Stimulated activated CD8-positive, alpha-beta memory T cell treated with anti-CD3 and anti-CD28 coated beads, Interleukin-4, amount 100 ng/mL, for 1 hour (primary cell): ENCODE measurements around the gene TLCD2.
"Not testable (repeated sequence)": the region's sequence is repeated elsewhere in the genome, so short reads cannot be mapped to it uniquely, and the experiment has no call there.

Experiments used
- DNase-seq, 2 donors: peaks; one replicate each; pipeline ENCODE4 v3.0.0-alpha.2; 2020; ENCODE audit warnings: low read depth in 2 of 2, low spot score in 1 of 2

TLCD2 gene

GRCh38 chr17:1709971-1710806, at the start of gene TLCD2:
Gene TLCD2 (minus strand): TSS chr17:1710377. CDS start chr17:1710242, 135 bp downstream.
- no peak for DNase-seq

GRCh38 chr17:1759529-1759928, 49.4 kb upstream of the TLCD2 start:
- DNase-seq, result no peak

DNA sequence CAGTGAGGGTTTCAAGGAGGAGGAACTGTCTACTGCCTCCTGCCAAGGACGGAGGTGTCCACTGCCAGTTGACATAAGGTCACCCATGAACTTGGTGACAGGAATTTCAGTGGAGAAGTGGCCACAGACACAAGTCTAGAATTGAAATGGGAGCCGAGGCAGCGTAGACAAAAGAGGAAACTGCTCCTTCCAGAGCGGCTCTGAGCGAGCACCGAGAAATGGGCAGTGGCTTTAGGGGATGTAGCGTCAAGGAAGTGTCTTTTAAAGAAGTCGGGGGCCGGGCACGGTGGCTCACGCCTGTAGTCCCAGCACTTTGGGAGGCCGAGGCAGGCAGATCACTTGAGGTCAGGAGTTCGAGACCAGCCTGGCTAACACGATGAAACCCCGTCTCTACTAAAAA, 48.6 kb upstream of the TLCD2 start:
- no peak for DNase-seq

DNA sequence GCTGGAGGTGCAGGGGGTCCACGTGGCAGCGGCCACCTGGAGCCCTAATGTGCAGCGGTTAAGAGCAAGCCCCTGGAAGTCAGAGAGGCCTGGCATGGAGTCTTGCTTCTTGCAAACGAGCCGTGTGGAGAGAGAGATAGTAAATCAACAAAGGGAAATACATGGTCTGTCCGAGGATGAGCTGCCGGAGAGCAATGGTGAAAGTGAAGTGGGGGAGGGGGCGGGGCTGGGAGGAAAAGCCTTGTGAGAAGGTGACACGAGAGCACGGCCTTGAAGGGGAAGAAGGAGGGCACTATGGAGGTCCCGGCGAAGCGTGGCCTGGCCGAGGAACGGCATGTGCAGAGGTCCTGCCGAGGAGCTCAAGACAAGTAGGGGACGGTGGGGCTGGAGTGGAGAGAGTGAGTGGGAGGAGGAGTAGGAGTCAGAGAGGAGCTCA, 45.7 kb upstream of the TLCD2 start:
- no peak for DNase-seq

DNA sequence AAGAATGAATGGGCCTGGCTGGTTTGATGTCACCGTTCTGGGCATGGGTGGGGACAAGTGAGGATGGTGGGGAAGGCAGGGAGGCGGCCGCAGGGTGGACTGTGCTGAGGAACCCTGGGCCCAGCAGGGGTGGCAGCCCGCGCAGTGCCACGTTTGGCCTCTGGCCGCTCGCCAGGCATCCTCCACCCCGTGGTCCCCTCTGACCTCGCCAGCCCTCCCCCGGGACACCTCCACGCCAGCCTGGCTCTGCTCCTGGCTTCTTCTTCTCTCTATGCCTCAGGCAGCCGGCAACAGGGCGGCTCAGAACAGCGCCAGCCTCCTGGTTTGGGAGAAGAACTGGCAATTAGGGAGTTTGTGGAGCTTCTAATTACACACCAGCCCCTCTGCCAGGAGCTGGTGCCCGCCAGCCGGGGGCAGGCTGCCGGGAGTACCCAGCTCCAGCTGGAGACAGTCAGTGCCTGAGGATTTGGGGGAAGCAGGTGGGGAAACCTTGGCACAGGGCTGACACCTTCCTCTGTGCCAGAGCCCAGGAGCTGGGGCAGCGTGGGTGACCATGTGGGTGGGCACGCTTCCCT, 45.2 kb upstream of the TLCD2 start:
- DNase-seq, result no peak

DNA sequence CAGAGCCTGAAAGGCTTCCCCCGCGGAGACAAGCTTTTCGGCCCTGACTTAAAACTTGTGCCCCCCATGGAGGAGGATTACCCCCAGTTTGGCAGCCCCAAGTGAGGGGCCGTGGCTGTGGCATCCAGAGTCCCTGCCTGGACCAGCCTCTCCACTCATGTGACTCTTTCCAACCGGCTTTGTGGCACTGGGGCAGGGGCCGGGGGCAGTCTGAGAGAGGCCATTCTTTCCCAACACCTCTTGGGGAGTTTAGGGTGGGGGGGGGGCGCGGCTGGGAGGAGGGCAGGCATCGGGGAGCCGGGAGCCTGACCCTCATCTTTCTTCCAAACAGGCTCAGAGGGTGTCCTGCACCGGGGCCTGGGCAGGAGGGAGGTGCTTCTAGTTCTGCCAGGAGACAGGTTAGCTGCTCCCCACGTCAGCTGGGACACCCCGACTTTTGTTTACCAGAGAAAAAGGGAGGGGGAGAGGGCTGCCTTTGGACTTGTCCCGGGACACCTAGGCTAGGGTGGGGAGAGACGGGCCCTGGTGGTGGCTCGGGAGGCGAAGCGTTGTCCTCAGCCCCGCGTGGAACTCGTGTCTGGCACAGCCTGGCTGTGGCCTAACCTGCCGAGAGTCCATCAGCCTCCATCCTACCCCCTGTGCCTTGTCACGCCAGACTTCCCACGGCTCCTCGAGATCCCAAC, 44.4 kb upstream of the TLCD2 start:
- DNase-seq, result no peak

DNA sequence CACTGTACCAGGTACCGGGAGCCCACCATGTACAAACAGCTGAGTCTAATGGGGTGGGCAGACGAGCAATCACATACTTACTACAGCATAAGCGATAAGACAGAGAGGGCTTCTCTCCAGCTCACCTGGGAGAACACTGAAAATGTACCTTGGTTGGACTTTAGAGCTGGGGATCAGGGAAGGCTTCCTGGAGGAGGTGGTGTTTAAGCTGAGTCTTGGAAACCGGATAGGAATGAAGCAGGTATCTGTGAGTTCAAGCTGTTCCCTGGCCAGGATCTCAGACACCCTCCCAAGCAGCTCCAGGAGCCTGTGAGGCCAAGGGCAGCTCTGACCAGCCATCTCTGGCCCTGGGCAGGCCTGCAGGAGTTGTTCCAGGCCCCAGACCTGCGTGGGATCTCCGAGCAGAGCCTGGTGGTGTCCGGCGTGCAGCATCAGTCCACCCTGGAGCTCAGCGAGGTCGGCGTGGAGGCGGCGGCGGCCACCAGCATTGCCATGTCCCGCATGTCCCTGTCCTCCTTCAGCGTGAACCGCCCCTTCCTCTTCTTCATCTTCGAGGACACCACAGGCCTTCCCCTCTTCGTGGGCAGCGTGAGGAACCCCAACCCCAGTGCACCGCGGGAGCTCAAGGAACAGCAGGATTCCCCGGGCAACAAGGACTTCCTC, 43.7 kb upstream of the TLCD2 start:
- no peak for DNase-seq

DNA sequence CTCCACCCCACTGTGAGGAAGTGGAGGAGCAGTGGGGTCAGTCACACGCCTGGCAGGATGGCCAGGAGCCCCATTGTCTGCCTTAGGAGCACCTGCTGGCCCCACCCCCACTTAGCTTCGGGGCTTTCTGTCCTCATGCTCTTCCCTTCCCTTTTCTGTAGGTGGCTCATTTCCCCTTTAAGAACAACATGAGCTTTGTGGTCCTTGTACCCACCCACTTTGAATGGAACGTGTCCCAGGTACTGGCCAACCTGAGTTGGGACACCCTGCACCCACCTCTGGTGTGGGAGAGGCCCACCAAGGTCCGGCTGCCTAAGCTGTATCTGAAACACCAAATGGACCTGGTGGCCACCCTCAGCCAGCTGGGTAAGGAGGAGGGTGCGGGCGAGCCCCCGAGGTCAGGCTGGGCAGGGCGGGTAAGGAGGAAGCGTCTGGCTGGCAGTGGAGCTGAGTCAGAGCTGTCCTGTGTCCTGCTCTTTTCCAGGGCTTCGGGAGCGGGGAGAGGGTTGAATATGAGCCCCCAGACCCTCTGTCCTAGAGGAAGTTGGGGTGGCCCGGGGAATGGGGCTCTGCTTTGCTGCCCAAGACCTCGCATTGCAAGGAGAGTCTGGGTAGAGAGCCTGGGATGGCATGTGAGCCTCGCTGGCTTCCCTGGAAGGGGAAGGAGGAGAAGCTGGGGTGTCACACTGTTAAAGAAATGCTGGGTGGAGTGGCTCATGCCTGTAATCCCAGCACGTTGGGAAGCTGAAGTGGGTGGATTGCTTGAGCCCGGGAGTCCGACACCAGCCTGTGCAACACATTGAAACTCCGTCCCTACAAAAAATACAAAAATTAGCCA, 42.5 kb upstream of the TLCD2 start:
- DNase-seq, result no peak

GRCh38 chr17:1750628-1751027, 40.5 kb upstream of the TLCD2 start:
- no peak for DNase-seq

DNA sequence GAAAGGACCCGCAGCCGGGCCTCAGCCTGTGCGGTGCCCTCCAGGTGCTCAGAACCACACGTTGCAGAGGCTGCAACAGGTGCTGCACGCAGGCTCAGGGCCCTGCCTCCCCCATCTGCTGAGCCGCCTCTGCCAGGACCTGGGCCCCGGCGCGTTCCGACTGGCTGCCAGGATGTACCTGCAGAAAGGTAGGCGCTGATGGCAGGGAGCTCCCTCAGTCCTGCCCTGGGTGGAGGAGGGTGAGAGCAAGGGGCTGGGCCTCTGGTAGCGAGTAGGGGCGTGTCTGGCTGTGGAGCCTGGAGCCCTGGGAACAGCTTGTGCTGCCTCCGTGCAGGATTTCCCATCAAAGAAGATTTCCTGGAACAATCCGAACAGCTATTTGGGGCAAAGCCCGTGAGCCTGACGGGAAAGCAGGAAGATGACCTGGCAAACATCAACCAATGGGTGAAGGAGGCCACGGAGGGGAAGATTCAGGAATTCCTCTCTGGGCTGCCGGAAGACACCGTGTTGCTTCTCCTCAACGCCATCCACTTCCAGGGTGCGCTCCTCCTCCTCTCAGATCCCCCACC, 36.9 kb upstream of the TLCD2 start:
- no peak for DNase-seq

DNA sequence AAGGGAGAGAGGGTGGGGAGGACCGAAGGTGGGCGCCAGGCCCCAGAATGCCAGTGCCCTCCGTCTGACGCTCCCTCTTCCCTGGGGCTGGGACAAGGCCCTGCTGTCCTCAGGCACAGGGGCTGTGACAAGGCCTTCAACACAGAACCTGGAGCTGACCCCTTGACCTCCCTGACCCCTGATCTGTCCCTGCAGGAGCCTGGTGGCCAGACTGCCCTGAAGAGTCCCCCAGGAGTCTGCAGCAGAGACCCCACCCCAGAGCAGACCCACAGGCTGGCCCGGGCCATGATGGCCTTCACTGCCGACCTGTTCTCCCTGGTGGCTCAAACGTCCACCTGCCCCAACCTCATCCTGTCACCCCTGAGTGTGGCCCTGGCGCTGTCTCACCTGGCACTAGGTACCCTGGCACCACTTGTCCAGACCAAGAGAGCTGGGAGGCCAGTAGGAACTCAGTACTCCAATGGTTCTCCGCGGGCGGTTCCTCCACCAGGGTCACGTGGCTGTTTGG, 35.4 kb upstream of the TLCD2 start:
- DNase-seq, result no peak

DNA sequence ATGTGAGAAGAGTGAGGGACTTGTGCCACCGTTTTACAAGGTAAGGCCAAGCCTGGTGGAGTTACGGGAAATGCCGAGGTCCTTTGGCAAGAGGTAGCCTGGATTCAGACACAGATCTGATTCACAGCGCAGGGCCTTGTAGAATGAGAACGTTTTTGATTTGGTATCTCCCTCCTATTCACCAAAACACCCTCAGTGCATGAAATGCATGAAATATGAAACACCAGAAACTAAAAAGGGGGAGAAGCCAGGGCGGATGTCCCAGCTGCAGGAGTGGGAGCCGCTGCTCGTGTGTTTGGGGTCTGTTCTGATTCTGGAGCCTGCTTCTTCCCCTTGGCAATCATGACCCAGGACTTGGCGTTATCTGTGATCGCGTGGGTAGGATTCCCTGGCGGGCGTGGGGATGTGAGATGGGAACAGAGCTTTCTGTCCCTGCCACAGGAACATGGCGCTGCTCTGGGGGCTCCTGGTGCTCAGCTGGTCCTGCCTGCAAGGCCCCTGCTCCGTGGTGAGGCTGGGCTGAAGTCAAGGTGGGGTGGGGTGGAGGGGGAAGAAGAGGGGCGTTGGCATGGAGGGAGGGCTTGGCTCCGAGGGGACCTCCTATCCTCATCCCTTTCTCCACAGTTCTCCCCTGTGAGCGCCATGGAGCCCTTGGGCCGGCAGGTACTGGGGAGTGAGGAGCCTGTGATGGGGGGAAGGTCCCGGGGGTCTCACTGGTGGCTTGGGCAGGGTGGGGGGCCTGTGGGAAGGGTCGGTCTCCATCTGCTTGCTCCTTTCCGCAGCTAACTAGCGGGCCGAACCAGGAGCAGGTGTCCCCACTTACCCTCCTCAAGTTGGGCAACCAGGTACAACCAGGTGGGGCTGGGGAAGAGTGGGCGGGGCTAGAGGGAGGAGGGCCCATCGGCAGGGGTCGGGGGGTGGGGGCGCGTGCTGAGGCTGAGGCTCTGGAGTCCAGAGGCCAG, 34.7 kb upstream of the TLCD2 start:
- DNase-seq, result no peak

GRCh38 chr17:1743088-1743439, 32.9 kb upstream of the TLCD2 start:
- DNase-seq, result no peak

DNA sequence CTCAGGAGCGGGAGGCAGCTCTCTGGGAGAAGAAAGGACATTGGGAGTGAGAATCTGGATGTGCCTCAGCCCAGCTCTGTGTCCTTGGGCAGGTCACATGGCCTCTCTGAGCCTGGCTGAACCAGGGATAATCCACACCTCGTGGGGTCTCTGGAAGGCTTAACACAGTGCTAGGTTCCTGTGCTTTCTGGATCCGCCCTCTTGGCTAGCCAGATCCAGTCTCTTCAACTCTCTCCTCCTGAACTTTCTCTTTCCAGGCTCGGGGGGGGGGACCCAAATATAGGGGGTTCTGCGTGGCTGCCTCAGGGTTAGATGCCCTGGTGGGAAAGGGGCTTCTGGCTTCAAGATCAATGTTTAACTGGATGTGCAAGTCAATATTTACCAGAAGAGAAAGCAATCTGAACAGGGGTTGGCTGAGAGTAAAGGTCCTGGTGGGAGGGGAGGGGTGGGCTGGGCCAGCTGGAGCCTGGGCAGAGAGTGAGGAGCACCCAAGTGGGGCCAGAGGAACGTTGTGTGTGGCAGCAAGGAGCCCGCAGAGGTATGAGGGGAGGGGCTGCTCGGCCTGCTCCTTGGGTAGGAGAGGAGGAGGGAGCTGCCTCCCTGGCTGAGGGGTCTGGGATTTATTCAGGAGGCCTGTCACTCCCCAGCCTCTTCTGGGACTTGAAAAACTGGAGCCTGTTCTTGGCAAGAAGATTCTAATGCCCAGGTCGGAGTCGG, 32.4 kb upstream of the TLCD2 start, which contains the start of gene SERPINF2:
Gene SERPINF2, plus strand, starts transcription at position 501 of the 717 bp plus-strand sequence. CDS start 2,125 bp downstream, outside the sequence.
- DNase-seq, result no peak

GRCh38 chr17:1741899-1742298, 31.7 kb upstream of the TLCD2 start:
- DNase-seq, result not testable (repeated sequence)

DNA sequence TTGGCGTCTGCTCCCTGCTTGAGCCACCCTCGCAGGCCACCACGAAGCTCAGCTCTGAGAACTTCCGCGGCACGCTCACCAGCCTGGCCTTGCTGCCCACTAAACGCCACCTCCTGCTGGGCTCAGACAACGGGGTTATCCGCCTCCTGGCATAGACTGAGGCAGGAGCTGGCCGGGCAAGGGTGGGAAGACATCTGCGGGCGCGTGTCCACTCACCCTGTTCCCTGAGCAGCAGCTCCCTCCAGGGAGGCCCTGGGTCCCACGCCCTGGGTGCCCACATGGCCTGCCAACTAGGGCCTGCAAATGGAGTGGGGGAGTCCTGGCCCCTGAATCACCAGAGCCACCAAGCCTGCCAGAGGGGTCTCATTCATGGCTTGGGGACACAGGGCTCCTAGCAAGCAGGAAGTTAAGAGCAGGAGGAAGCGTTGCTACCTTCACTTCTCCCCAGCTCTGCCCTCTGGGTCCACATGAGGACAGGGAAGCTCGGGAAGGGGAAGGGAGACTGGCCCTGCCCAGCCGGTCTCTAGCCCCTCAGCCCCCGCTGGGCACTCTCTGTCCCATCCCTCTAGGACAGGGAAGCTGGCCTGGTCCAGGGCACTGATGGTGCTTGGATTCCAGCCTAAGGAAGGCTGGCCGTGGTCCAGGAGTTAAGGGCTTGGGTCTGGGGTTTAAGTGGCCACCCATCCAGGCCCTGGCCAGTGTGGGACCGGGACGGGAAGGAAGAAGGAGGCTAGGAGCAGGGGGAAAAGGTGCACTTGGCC, 27.5 kb upstream of the TLCD2 start:
- DNase-seq, result no peak
